GM12875 (cell line): Measurements from ENCODE around the gene STAC2.

Experiments
- H3K4me3 ChIP-seq: one replicate; pipeline ENCODE4 v1.5.1; 2011; ENCODE audit warnings: low read depth, low read length, control low read depth
- CTCF ChIP-seq: IDR thresholded peaks from 2 replicates; pipeline ENCODE4 v1.5.1; 2011; ENCODE audit warnings: low read depth, mild to moderate bottlenecking, control low read depth, inconsistent platforms, low read length, moderate library complexity, borderline replicate concordance; ENCODE audit not compliant: insufficient read depth

Gene STAC2

GRCh38 chr17:39193346-39193745 lies 32.4 kb downstream of the STAC2 start:
- no peak overlapping the region for H3K4me3 ChIP-seq
- TF ChIP-seq CTCF, result no peak

- TF ChIP-seq CTCF, result no peak
- no peak overlapping the region for H3K4me3 ChIP-seq
Measured at GRCh38 chr17:39192901-39193300, 32.8 kb downstream of the STAC2 start.

GRCh38 chr17:39191750-39192510 lies 33.8 kb downstream of the STAC2 start:
- H3K4me3 ChIP-seq, result no peak overlapping the region
- no peak for TF ChIP-seq CTCF

- TF ChIP-seq CTCF, result no peak
- H3K4me3 ChIP-seq, result no peak overlapping the region
Measured at GRCh38 chr17:39187152-39187830, 38.5 kb downstream of the STAC2 start.

GRCh38 chr17:39186481-39187002 lies 39.2 kb downstream of the STAC2 start:
- no peak overlapping the region for H3K4me3 ChIP-seq
- no peak for TF ChIP-seq CTCF

GRCh38 chr17:39183720-39184119 lies 42.0 kb downstream of the STAC2 start:
- TF ChIP-seq CTCF, result no peak
- H3K4me3 ChIP-seq, result no peak overlapping the region
